ENCODE data around the gene HOXD8. TPM values are rescaled to one million over a fixed set of nuclear protein-coding genes. Genes with fewer than 3 reads are reported as not detected.

HOXD8 gene
- total and polyA plus RNA-seq, 2 experiments from 2014 or later: 19.7 to 27.8 TPM

DNA sequence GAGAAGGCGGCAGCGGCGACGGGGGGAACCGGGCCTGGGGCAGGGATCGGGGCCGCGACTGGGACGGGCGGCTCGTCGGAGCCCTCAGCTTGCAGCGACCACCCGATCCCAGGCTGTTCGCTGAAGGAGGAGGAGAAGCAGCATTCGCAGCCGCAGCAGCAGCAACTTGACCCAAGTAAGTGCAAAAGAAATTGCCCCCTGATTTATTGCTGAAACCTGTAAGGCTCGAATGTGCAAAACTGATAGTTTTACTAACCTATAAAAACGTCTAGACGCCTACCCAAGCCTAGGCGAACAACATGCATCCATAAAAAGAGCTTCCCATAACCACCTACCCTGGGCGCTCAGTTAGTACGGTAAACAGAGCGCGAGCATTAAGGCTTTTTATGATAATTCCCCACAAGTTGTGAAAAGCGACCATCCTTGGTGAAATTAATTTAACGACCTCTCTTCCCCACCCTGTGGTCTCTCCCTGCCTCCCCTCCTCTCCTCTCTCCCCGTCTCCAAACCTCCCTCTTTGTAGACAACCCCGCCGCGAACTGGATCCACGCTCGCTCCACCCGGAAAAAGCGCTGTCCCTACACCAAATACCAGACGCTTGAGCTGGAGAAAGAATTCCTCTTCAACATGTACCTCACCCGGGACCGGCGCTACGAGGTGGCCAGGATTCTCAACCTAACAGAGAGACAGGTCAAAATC is 5.9 kb upstream of the HOXD8 start:
- no peaks in the 10 kb centered on the region for H3K27me3 ChIP-seq (replicated peaks; ENCODE audit: insufficient read depth)
- H3K27ac ChIP-seq: no peak overlapping the region; the same call in 1 of the 2 replicates
- no peaks in the 10 kb centered on the region for H3K9me3 ChIP-seq (ENCODE audit: low read depth)
- peak overlapping the region; percentile 56 for H3K4me2 ChIP-seq (ENCODE audit: unreplicated experiment)
- peaks cover 66% of the 10 kb centered on the region for H3K79me2 ChIP-seq (ENCODE audit: insufficient read depth)
- TF ChIP-seq EZH2phosphoT487 (IDR thresholded peaks at IDR 0.05; ENCODE audit: insufficient read depth, low read depth) (no peak), EZH2 (IDR thresholded peaks at IDR 0.05; ENCODE audit: insufficient read depth, poor library complexity, severe bottlenecking) (no peak)
- peak overlapping the region; percentile 70 for H3K4me3 ChIP-seq
- peak overlapping the region; percentile 73 for H3K9ac ChIP-seq
- H2AFZ ChIP-seq: peak overlapping the region; percentile 68; the same call in 1 of the 2 replicates
- 69% methylated on average over 38 to 40 of the region's 40 CpGs for WGBS, 2 experiments (ENCODE audit: low coverage in 1 of 2, low lambda C conversion rate in 2 of 2, missing lambda C conversion rate in 2 of 2)
- no peaks in the 10 kb centered on the region for H3K9me2 ChIP-seq (ENCODE audit: insufficient read depth)
- peaks cover 28% of the 10 kb centered on the region for H3F3A ChIP-seq (ENCODE audit: insufficient read depth)
- DNase-seq: no peak
- no peaks in the 10 kb centered on the region for H4K20me1 ChIP-seq (ENCODE audit: insufficient read depth)
- in situ Hi-C loops (cut with MboI): loop anchor here (10.0 to 25.0 kb wide), 2 partner anchors 701 to 1614 kb away; no protein-coding TSS in a partner anchor
- H3K4me1 ChIP-seq (ENCODE audit: insufficient read depth): peaks cover 20% of the 10 kb centered on the region
- peaks cover 9% of the 10 kb centered on the region; the same call in 1 of the 2 replicates for H3K36me3 ChIP-seq (ENCODE audit: low read depth)

DNA sequence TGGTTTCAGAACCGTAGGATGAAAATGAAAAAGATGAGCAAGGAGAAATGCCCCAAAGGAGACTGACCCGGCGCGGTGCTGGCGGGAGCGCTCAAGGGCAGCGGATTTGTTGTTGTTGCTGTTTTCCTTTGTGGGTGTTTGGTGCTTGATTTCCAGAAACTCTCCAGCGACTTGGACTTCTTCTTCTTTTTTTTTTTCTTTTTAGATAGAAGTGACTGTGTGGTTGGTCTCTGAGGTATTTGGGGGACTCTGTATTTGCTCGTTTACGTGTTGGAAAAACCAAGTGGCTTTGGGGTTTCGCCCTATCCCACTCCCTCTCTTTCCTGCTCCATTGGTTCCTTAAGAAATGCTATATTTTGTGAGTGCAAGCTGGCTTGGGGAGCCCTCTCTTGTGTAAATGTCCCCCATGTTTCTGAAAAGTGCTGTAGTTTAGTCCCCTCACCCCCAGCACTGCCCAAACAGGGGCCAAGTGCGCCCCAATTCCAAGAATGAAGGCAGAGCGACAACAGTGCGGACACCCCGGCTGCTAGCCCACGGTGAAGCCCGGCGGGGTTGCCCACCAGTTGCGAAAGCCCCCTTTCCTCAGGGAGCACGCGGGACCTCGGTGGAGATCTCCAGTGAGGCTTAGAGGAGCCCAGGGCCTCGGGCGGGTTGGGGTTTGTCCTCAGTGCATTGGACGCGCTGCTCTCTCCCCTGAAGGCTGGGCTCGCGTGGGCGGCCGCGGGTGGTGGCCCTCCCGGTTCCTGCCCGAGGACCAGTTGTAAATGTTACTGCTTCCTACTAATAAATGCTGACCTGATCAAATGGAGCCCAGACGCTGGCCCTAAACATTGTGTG is 5.2 kb upstream of the HOXD8 start:
- in situ Hi-C loops (cut with MboI): loop anchor here (10.0 to 25.0 kb wide), 2 partner anchors 700 to 1613 kb away; no protein-coding TSS in a partner anchor
- Histone ChIP-seq H3K9me3 (ENCODE audit: low read depth) (no peaks in the 10 kb centered on the region), H3K27me3 (replicated peaks; ENCODE audit: insufficient read depth) (no peaks in the 10 kb centered on the region), H2AFZ (no peak overlapping the region), H3K4me2 (ENCODE audit: unreplicated experiment) (no peak overlapping the region), H3F3A (ENCODE audit: insufficient read depth) (peaks cover 28% of the 10 kb centered on the region), H4K20me1 (ENCODE audit: insufficient read depth) (no peaks in the 10 kb centered on the region), H3K9me2 (ENCODE audit: insufficient read depth) (no peaks in the 10 kb centered on the region), H3K27ac (no peak overlapping the region), H3K4me1 (ENCODE audit: insufficient read depth) (peaks cover 20% of the 10 kb centered on the region), H3K9ac (no peak overlapping the region), H3K36me3 (ENCODE audit: low read depth) (peaks cover 6% of the 10 kb centered on the region; the same call in 1 of the 2 replicates), H3K4me3 (no peak overlapping the region), H3K79me2 (ENCODE audit: insufficient read depth) (peaks cover 64% of the 10 kb centered on the region)
- DNase-seq: no peak
- TF ChIP-seq EZH2 (IDR thresholded peaks at IDR 0.05; ENCODE audit: insufficient read depth, poor library complexity, severe bottlenecking): no peak
- no peak for TF ChIP-seq EZH2phosphoT487 (IDR thresholded peaks at IDR 0.05; ENCODE audit: insufficient read depth, low read depth)
- 95 to 97% methylated on average over 31 to 34 of the region's 34 CpGs for WGBS, 2 experiments (ENCODE audit: low coverage in 1 of 2, low lambda C conversion rate in 2 of 2, missing lambda C conversion rate in 2 of 2)

- H3K36me3 ChIP-seq (ENCODE audit: low read depth): peaks cover 6% of the 10 kb centered on the region; the same call in 1 of the 2 replicates
- no peak overlapping the region for H3K4me3 ChIP-seq
- no peak overlapping the region for H3K4me2 ChIP-seq (ENCODE audit: unreplicated experiment)
- H4K20me1 ChIP-seq (ENCODE audit: insufficient read depth): no peaks in the 10 kb centered on the region
- no peaks in the 10 kb centered on the region for H3K27me3 ChIP-seq (replicated peaks; ENCODE audit: insufficient read depth)
- WGBS, 2 experiments (ENCODE audit: low coverage in 1 of 2, low lambda C conversion rate in 2 of 2, missing lambda C conversion rate in 2 of 2): 90 to 92% methylated on average over 9 of the region's 9 CpGs
- peak overlapping the region; percentile 97; the same call in 1 of the 2 replicates for H3K27ac ChIP-seq
- H3F3A ChIP-seq (ENCODE audit: insufficient read depth): peaks cover 22% of the 10 kb centered on the region
- no peak overlapping the region for H2AFZ ChIP-seq
- H3K9me3 ChIP-seq (ENCODE audit: low read depth): no peaks in the 10 kb centered on the region
- DNase-seq: no peak
- no peaks in the 10 kb centered on the region for H3K9me2 ChIP-seq (ENCODE audit: insufficient read depth)
- in situ Hi-C loops (cut with MboI): loop anchor here (5.0 to 25.0 kb wide), 4 partner anchors 512 to 1612 kb away; no protein-coding TSS in a partner anchor
- H3K9ac ChIP-seq: no peak overlapping the region
- H3K79me2 ChIP-seq (ENCODE audit: insufficient read depth): peaks cover 57% of the 10 kb centered on the region
- no peak for TF ChIP-seq EZH2phosphoT487 (IDR thresholded peaks at IDR 0.05; ENCODE audit: insufficient read depth, low read depth)
- peaks cover 20% of the 10 kb centered on the region for H3K4me1 ChIP-seq (ENCODE audit: insufficient read depth)
Measured at GRCh38 chr2:176124947-176125771, 4.3 kb upstream of the HOXD8 start.

DNA sequence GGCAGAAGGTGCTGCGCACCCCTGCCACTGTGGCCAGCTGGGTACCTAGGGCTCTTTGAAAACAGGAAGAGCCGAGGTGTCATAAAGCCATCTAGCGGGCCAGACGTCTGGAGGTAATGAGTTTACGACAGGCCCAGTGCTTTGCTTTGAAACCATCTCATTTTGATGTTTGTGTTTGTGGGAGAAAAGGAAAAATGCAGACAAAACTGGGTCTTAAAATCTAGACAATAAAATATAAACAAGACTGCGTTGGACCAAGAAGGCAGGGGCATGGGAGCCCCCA is 3.8 kb upstream of the HOXD8 start:
- Histone ChIP-seq H4K20me1 (ENCODE audit: insufficient read depth) (no peaks in the 10 kb centered on the region), H3K36me3 (ENCODE audit: low read depth) (peaks cover under 1% of the 10 kb centered on the region; the same call in 1 of the 2 replicates), H3K4me3 (no peak overlapping the region), H3K27me3 (replicated peaks; ENCODE audit: insufficient read depth) (no peaks in the 10 kb centered on the region), H3K79me2 (ENCODE audit: insufficient read depth) (peaks cover 56% of the 10 kb centered on the region), H3K4me1 (ENCODE audit: insufficient read depth) (peaks cover 20% of the 10 kb centered on the region), H3K4me2 (ENCODE audit: unreplicated experiment) (no peak overlapping the region), H3K9me2 (ENCODE audit: insufficient read depth) (no peaks in the 10 kb centered on the region), H3K27ac (peak overlapping the region; percentile 97), H2AFZ (no peak overlapping the region), H3K9ac (peak overlapping the region; percentile 97; the same call in 1 of the 2 replicates), H3F3A (ENCODE audit: insufficient read depth) (peaks cover 22% of the 10 kb centered on the region), H3K9me3 (ENCODE audit: low read depth) (no peaks in the 10 kb centered on the region)
- in situ Hi-C loops (cut with MboI): loop anchor here (5.0 to 10.0 kb wide), 3 partner anchors 512 to 1022 kb away; no protein-coding TSS in a partner anchor
- 93 to 94% methylated on average over 6 of the region's 6 CpGs for WGBS, 2 experiments (ENCODE audit: low coverage in 1 of 2, low lambda C conversion rate in 2 of 2, missing lambda C conversion rate in 2 of 2)
- DNase-seq: no peak
- no peak for TF ChIP-seq EZH2phosphoT487 (IDR thresholded peaks at IDR 0.05; ENCODE audit: insufficient read depth, low read depth)
- TF ChIP-seq EZH2 (IDR thresholded peaks at IDR 0.05; ENCODE audit: insufficient read depth, poor library complexity, severe bottlenecking): no peak
